ENCODE measurements around the gene PALM2AKAP2.

Gene PALM2AKAP2

DNA sequence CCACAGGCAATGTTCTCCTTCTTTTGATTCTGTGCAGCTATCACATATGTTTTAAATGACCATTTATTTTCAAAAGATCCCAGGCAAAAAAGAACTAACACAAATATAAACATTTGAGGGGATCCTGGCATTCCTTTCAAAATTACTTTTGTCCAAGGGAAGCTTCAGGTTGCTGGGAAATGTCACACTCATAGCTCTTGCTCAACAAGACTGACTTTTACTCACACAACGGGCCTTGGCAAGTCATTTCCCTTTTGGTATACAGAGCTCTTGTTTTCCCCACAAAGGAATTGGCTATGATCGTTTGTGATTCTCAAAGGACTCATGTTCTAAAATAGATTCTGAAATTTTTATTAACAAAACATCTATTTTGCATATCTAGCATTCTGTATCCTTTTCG lies 4.5 kb upstream of the PALM2AKAP2 start:
- DNase-seq, result no peak

DNA sequence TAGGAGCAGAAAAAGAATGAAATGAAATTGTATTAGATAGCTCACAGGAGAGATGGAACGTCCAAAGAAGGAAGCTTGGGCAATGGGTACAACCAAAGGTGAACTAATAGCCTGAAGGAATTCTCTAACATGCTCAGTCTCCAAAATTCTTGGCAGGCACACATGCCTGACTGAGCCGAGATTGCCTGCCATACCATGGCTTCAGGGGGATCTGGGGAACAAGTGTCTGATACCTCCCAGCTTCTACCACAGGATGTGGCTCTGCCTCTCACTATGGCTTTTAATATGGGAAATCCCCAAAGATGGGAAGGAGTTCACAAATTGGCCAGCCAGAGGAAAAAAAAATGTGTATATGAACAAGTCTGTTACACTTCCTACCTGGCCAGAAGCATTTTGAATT lies 3.6 kb upstream of the PALM2AKAP2 start:
- no peak for DNase-seq

- DNase-seq, result no peak
Measured at GRCh38 chr9:109780453-109781033, 545 bp downstream of the PALM2AKAP2 start.

DNA sequence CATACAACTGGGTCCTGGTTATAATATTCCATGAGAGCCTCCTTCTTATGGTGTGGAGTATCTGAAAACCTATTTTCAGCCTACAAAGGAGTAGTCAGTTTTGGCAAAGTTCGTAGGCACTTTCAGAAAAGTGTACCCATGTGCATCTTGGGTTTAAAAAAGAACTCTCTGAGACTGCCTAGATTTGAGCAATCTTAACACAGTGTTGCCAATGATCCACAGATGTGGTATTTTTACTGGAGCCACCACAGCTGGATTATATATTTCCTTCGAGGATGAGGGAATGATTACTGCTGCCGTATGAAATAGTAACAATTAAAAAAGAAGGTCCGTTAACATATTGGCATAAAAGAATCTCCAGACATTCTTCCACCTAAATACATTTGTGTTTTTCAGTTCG lies 1.1 kb downstream of the PALM2AKAP2 start:
- DNase-seq, result no peak

DNA sequence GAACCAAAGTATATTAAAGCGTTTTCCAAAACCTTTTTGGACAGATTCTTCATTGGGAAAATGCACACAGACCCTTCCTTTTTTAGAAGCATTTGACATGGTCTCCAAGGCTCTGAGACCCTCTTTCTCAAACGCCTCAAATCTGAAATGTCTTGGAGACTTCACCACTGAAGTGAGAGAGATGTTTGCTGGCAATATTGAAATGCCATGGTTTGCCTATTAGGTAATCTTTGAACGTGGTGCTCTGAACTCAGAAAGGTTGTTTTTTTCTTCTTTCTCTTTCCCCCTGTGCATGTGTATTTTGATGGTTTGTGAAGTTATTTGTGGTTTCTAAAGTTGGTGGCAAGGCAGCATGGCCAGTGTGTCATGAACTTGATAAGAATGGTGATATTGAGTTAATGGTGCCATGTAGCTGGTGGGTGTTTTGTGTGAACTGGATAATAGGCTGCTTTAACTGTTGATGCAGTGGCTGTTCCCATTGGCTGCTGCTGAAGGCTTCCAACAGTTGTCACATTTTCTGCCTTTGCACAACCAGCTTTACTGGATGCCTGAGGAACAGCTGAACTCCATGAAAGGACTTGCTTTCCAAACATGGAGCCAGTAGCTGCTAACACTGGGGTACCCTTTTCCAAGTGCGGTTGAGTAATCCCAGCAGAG lies 1.7 kb downstream of the PALM2AKAP2 start:
- no peak for DNase-seq

DNA sequence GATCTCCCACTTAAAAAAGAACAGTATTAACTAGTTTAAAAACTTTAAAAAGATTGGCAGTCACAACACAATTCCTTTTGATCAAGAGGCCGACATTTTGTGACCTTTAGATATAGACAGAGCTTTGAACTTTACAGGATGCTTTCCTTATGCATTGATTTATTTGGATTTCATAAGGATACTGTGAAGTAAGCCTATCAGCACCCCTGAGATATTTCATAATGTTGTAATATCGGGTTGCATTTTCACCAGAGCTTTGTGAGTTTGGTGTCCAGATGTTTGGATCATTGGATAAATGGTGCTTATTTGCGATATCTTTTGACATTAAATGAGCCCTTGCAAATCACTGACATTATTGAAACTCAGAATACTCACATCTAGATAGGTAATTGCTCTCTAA lies 7.7 kb downstream of the PALM2AKAP2 start:
- no peak for DNase-seq

GRCh38 chr9:109789556-109789955 lies 9.6 kb downstream of the PALM2AKAP2 start:
- DNase-seq, result no peak

DNA sequence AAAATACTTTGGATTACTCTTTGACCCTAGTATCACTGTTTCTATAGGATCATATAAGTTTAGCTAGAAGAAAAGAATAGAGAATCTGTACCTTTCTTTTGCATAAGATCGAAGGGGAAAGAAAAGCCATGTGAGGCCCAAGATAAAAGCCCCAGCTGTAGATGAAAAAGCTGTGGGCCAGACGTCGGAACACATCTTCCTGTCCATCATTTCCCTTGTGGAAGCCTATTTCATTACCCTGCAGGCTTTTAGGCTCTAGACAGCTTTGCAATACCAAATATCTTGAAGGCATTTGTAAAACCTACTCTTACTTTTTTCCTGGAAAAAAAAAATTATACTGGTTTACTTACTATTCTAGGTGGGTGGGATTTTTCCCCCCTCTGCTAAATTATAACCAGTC lies 10.0 kb downstream of the PALM2AKAP2 start:
- no peak for DNase-seq

DNA sequence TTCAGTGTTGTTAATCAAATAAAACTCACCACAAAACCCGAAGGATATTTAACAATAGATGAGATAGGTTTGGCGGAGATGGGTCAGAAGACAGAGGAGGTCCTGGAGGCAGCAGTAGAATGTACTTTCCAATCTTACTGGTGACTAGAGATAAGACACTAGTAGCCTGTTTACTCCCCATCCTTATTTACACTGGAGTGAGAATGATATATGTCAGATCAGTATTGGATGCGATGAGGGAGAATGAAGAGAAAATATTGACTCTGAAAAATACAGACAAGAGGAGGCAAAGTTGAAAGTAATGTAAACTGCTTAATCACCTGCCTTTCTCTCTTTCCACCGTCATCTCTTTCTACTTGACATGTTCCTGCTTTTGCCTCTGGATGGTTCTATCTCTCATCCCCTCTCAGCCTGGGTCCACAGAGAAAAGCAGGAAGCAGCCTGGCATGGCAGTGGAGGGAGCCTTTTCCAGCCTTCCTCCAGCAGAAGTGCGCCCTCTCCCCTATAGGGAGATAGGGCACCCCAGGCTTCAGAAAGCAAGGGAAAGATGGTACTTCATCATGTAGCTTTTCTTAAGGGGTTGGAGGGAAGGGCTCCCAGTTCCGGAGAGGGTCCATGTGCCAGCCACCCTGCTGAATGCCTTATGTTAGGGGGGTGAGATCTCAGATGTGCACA lies 11.1 kb downstream of the PALM2AKAP2 start:
- DNase-seq, result no peak

GRCh38 chr9:109791747-109792146 lies 11.7 kb downstream of the PALM2AKAP2 start:
- no peak for DNase-seq

DNA sequence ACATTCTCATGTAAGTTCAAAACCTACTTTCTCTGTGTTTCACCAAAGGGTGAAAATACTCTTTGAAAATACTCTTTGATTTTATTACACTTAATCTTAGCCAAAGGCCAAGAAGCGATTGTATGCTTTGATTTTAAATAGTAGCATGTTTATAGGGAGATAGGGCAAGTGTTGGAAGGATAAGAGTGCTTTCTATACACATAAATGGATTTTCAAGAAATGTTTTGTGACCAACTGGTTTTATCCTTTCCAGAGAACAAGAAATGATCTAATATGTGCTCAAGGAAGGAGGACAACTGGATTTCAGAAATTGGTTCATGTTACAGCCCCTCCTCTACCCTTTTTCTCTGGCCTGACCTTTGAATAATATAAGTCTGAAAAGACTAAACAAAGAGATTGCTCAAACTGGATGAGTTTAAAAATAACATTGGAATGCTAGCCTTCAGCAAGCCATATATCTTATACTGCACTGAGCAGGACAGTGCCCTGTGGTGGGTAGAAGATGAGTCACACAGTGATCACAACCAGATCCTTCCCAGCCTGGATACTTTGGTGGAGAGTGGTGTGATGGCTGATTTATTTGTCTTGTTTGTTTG lies 13.1 kb downstream of the PALM2AKAP2 start:
- DNase-seq, result no peak

DNA sequence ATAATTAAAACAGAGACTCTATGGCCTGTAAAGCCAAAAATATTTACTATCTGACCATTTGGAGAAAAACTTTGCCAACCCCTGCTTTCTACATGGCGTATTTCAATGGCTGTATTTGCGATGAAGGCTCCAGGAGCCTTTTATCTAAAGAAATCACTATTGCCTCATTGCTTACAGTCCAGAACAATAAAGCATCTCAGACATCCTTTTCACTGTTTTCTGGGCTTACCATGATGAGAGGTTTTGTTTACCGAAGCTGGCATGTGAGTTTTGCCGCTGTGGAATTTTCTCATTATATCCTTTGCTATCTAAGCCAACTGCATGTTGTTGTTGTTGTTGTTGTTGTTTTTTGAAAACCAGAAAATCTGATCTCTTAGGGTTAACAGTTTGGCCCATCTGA lies 13.9 kb downstream of the PALM2AKAP2 start:
- DNase-seq, result no peak

- no peak for DNase-seq
Measured at GRCh38 chr9:109794361-109795012, 14.5 kb downstream of the PALM2AKAP2 start.

DNA sequence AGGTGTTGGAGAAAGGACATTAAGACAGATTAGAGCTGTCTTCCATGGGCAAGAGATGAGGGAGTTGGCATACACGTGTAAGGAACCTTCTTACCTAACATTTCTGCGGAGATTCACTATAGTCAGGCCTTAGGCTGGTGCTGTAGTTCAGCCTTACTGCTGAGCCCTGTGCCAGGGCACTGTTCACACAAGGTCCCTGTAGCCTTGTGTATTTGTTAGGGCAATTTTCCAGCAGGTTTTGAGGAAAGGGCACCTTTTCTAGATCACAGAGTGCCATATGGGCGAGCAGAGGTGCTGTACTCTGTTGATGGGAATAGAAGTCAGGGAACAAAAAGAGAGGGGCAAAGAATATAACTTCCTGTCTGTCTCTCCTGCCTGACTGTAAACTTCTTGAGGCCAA lies 15.6 kb downstream of the PALM2AKAP2 start:
- no peak for DNase-seq

- no peak for DNase-seq
Measured at GRCh38 chr9:109796078-109796477, 16.1 kb downstream of the PALM2AKAP2 start.

DNA sequence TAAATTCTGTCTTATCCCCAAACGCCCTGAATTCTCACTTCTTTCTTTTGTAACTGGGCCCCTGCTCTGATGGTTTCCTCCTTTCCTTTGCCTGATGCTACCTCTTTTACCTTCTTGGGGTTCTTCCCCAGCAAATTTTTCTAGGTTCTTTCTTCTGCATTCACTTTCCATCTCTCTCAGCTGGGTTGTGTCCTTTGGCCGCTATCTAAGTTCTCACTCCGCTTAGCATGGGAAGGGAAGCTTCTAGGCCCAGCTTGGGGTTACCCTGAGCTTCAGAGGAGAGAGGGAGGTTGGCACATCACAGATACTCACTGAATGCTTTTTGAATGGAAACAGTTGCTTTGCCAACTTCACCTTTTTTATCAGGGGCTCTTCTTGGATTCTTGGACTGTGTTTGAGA lies 17.0 kb downstream of the PALM2AKAP2 start:
- DNase-seq, result no peak

GRCh38 chr9:109797509-109797908 lies 17.5 kb downstream of the PALM2AKAP2 start:
- no peak for DNase-seq

DNA sequence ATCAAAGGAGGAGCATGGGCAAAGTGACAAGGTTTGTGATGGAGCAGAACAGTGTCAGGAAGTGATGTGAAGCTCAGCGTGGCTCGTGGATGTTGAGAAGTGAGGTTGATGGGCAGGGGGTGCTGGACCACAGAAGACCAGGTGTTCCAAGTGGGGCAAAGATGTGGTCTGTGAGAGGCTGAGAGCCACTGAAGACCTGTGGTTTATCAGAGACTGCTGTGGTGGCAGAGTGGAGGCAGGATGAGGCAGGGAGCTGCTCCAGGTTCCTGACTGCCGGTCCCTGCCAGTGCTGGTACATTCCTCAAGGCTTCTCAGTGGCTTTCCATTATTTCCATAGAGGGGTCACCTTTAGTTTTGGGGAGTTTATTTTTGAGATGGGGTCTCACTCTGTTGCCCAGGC lies 19.1 kb downstream of the PALM2AKAP2 start:
- no peak for DNase-seq

DNA sequence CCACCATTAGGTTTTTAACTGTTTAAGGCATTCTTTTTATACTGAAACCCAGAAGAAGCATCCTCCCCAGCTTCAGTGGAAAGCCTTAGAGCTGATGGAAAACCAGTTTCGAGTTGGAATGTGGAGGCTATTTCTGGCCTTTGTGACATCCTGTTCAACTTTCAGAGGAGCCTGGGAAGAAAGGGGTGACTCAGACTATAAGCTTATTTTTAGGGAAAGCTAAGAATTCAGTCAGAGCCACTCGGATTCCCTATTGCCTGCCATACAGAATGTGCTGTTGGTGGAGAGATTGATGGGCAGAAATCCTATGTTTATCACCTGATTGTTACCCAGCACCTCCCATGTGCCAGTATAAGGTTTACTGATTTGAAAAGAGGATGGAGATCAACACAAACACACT lies 19.8 kb downstream of the PALM2AKAP2 start:
- no peak for DNase-seq

- no peak for DNase-seq
Measured at GRCh38 chr9:109801484-109801883, 21.5 kb downstream of the PALM2AKAP2 start.

GRCh38 chr9:109802491-109802890 lies 22.5 kb downstream of the PALM2AKAP2 start:
- no peak for DNase-seq

GRCh38 chr9:109805050-109805449 lies 25.1 kb downstream of the PALM2AKAP2 start:
- no peak for DNase-seq

DNA sequence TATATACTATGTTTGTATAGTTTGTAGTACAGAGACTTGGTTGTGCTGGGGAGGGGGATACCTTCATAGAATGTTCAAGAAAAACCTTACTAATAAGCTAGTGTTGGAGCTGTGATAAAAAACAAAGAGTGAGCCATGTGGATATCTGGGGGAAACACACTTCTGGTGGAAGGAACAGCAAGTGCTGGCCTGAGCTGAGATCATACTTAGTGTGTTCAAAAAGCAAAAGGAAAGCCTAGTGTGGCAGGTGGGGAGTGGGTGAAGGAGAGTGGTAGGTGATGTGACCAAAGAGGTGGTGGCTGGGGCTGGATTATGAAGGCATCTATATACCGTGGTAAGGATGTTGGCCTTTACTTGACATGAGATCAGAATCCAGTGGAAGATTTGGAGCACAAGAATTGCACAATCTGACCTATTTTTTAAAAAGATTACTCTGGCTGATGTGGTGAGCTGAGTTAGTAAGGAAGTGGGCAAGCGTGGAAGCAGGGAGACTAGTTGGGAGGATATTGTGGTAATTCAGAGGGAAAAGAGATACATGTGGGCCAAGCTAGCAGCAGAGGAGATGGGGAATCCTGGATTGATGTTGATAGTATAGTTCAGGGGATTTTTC lies 26.6 kb downstream of the PALM2AKAP2 start:
- DNase-seq, result no peak
